ENCODE measurements around the gene NFKB1. TPM values are rescaled to one million over a fixed set of nuclear protein-coding genes. Genes with fewer than 3 reads are reported as not detected.
"Not testable (repeated sequence)": the region's sequence is repeated elsewhere in the genome, so short reads cannot be mapped to it uniquely, and the experiment has no call there.

NFKB1 gene
- total RNA-seq, 1 donor: 67.4 TPM

- TF ChIP-seq CTCF (IDR thresholded peaks at IDR 0.05; ENCODE audit: insufficient read depth, low read depth, low read length): no peak
- no peak overlapping the region for H3K4me3 ChIP-seq (ENCODE audit: low read depth, low read length)
Observed at GRCh38 chr4:102478186-102478585, 23.0 kb upstream of the NFKB1 start.

GRCh38 chr4:102479832-102480231 lies 21.3 kb upstream of the NFKB1 start:
- not testable (repeated sequence) for DNase-seq (ENCODE audit: low read depth); H3K4me3 ChIP-seq (ENCODE audit: low read depth, low read length)

More at GRCh38 chr4:102478186-102478585, 23.0 kb upstream of the NFKB1 start:
- DNase-seq (ENCODE audit: low read depth): no peak

GRCh38 chr4:102483120-102483519 lies 18.0 kb upstream of the NFKB1 start:
- DNase-seq (ENCODE audit: low read depth): no peak
- TF ChIP-seq CTCF (IDR thresholded peaks at IDR 0.05; ENCODE audit: insufficient read depth, low read depth, low read length): no peak
- no peak overlapping the region for H3K4me3 ChIP-seq (ENCODE audit: low read depth, low read length)

GRCh38 chr4:102483990-102484692 lies 17.0 kb upstream of the NFKB1 start:
- DNase-seq (ENCODE audit: low read depth); H3K4me3 ChIP-seq (ENCODE audit: low read depth, low read length): not testable (repeated sequence)

GRCh38 chr4:102492531-102493241 lies 8.5 kb upstream of the NFKB1 start:
- no peak for TF ChIP-seq CTCF (IDR thresholded peaks at IDR 0.05; ENCODE audit: insufficient read depth, low read depth, low read length)
- H3K4me3 ChIP-seq (ENCODE audit: low read depth, low read length): no peak overlapping the region
- peak; percentile 45 for DNase-seq (ENCODE audit: low read depth)

- no peak for DNase-seq (ENCODE audit: low read depth)
- no peak for TF ChIP-seq CTCF (IDR thresholded peaks at IDR 0.05; ENCODE audit: insufficient read depth, low read depth, low read length)
- H3K4me3 ChIP-seq (ENCODE audit: low read depth, low read length): no peak overlapping the region
Observed at GRCh38 chr4:102493257-102493656, 7.9 kb upstream of the NFKB1 start.

GRCh38 chr4:102493794-102494193 lies 7.4 kb upstream of the NFKB1 start:
- DNase-seq (ENCODE audit: low read depth): no peak
- no peak for TF ChIP-seq CTCF (IDR thresholded peaks at IDR 0.05; ENCODE audit: insufficient read depth, low read depth, low read length)
- H3K4me3 ChIP-seq (ENCODE audit: low read depth, low read length): no peak overlapping the region

GRCh38 chr4:102494603-102495002 lies 6.6 kb upstream of the NFKB1 start:
- no peak for TF ChIP-seq CTCF (IDR thresholded peaks at IDR 0.05; ENCODE audit: insufficient read depth, low read depth, low read length)
- no peak for DNase-seq (ENCODE audit: low read depth)
- H3K4me3 ChIP-seq (ENCODE audit: low read depth, low read length): no peak overlapping the region
